ENCODE results near the gene NUP98.
"Not testable (repeated sequence)": the region's sequence is repeated elsewhere in the genome, so short reads cannot be mapped to it uniquely, and the experiment has no call there.

- TF ChIP-seq ZNF274 (IDR thresholded peaks at IDR 0.05; ENCODE audit: low read depth, low read length); SUZ12 (IDR thresholded peaks at IDR 0.05; ENCODE audit: extremely low read depth, insufficient read depth, insufficient read length); YY1 (IDR thresholded peaks at IDR 0.05; ENCODE audit: insufficient read depth, insufficient read length): not testable (repeated sequence)
Observed at GRCh38 chr11:3643102-3643546, 154.2 kb downstream of the NUP98 start.
